ENCODE data around the gene CSF1. TPM values are rescaled to one million over a fixed set of nuclear protein-coding genes. Genes with fewer than 3 reads are reported as not detected.

The CSF1 gene
- total and polyA plus RNA-seq, 2 experiments from 2014 or later, result 1.4 to 3.5 TPM

- no peak overlapping the region for H2AFZ ChIP-seq
- H3K27ac ChIP-seq (ENCODE audit: low read depth), result no peak overlapping the region
- Mint-ChIP-seq H3K27ac (no peak overlapping the region), H3K27me3 (ENCODE audit: insufficient read depth, low read depth, poor library complexity) (peaks cover 2% of the 10 kb centered on the region), H3K4me3 (no peak overlapping the region), H3K9me3 (peaks cover 21% of the 10 kb centered on the region), H3K4me1 (peaks cover 18% of the 10 kb centered on the region), H3K36me3 (ENCODE audit: low read depth) (peaks cover 9% of the 10 kb centered on the region; the same call in 2 of the 3 replicates)
- H3K27me3 ChIP-seq (ENCODE audit: insufficient read depth), result no peaks in the 10 kb centered on the region
- H3F3A ChIP-seq (replicated peaks; ENCODE audit: low read depth), result no peaks in the 10 kb centered on the region
- DNase-seq (ENCODE audit: low spot score), result no peak
- H3K79me2 ChIP-seq (replicated peaks; ENCODE audit: insufficient read depth), result no peaks in the 10 kb centered on the region
- no peak for TF ChIP-seq CREB1 (CRISPR knock-in tag; IDR thresholded peaks at IDR 0.05; ENCODE audit: low read depth)
- no peak for TF ChIP-seq CTCF (conservative IDR thresholded peaks at IDR 0.05; ENCODE audit: low read depth in 2 of 2)
- TF ChIP-seq NANOG (IDR thresholded peaks at IDR 0.05; ENCODE audit: borderline replicate concordance), result no peak
- TF ChIP-seq ZNF331 (CRISPR knock-in tag; IDR thresholded peaks at IDR 0.05; ENCODE audit: low read depth), result no peak
- no peak for TF ChIP-seq EZH2phosphoT487 (IDR thresholded peaks at IDR 0.05; ENCODE audit: unreplicated experiment)
- TF ChIP-seq STAT1 (IDR thresholded peaks at IDR 0.05; ENCODE audit: unreplicated experiment), result no peak
- no peak for TF ChIP-seq JUNB (IDR thresholded peaks at IDR 0.05; ENCODE audit: unreplicated experiment)
- no peak for TF ChIP-seq ETS1 (IDR thresholded peaks at IDR 0.05)
- TF ChIP-seq ZNF462 (CRISPR knock-in tag; IDR thresholded peaks at IDR 0.05), result no peak
- no peak for TF ChIP-seq POLR2AphosphoS5 (IDR thresholded peaks at IDR 0.05; ENCODE audit: low read depth)
- no peak for TF ChIP-seq EZH2 (IDR thresholded peaks at IDR 0.05; ENCODE audit: low read depth, unreplicated experiment)
- TF ChIP-seq, protein P1, sequence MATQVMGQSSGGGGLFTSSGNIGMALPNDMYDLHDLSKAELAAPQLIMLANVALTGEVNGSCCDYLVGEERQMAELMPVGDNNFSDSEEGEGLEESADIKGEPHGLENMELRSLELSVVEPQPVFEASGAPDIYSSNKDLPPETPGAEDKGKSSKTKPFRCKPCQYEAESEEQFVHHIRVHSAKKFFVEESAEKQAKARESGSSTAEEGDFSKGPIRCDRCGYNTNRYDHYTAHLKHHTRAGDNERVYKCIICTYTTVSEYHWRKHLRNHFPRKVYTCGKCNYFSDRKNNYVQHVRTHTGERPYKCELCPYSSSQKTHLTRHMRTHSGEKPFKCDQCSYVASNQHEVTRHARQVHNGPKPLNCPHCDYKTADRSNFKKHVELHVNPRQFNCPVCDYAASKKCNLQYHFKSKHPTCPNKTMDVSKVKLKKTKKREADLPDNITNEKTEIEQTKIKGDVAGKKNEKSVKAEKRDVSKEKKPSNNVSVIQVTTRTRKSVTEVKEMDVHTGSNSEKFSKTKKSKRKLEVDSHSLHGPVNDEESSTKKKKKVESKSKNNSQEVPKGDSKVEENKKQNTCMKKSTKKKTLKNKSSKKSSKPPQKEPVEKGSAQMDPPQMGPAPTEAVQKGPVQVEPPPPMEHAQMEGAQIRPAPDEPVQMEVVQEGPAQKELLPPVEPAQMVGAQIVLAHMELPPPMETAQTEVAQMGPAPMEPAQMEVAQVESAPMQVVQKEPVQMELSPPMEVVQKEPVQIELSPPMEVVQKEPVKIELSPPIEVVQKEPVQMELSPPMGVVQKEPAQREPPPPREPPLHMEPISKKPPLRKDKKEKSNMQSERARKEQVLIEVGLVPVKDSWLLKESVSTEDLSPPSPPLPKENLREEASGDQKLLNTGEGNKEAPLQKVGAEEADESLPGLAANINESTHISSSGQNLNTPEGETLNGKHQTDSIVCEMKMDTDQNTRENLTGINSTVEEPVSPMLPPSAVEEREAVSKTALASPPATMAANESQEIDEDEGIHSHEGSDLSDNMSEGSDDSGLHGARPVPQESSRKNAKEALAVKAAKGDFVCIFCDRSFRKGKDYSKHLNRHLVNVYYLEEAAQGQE (IDR thresholded peaks at IDR 0.05; ENCODE audit: unreplicated experiment), result no peak
- no peak for TF ChIP-seq ZNF114 (CRISPR knock-in tag; IDR thresholded peaks at IDR 0.05)
- H4K20me1 ChIP-seq (replicated peaks; ENCODE audit: insufficient read depth), result no peaks in the 10 kb centered on the region
- H3K4me3 ChIP-seq, result no peak overlapping the region
- H3K9me2 ChIP-seq (ENCODE audit: insufficient read depth), result no peaks in the 10 kb centered on the region
- no peak overlapping the region for H3K4me2 ChIP-seq
- no peak for ATAC-seq
- peaks cover 7% of the 10 kb centered on the region; the same call in 1 of the 2 replicates for H3K4me1 ChIP-seq (ENCODE audit: insufficient read depth)
- H3K36me3 ChIP-seq (ENCODE audit: insufficient read depth), result no peaks in the 10 kb centered on the region; the same call in 1 of the 2 replicates
Measured at GRCh38 chr1:109935451-109935900, 24.8 kb downstream of the CSF1 start.

Measured in GM23338 (cell line).